ENCODE data around the gene LIX1. TPM values are rescaled to one million over a fixed set of nuclear protein-coding genes. Genes with fewer than 3 reads are reported as not detected.

Gene LIX1
- total and polyA plus RNA-seq, 8 donors: 0.12 to 1.8 (median 1.3) TPM; not detected in 3

DNA sequence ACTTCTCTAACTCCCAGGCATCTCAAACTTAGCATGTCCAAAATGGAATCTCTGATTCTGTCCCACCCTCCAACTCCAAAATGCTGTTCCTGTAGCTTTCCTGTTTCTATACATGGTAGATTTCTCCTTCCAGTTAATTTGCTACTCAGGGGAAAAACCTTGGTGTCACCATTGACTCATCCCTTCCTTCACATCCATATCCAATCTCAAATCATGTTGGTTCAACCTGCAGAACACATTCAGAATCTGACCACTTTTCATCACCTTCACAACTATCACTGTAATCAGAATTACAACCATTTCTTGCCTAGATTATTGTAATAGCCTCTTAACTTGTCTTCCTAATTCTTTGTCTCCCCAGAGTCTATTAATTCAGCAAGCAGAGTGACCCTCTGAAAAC is 29.8 kb upstream of the LIX1 start:
- Histone ChIP-seq H3K36me3 (peaks cover 24 to 100% (median 99%) of the 10 kb centered on the region in 4 donors), H3K27me3 (no peaks in the 10 kb centered on the region), H3K27ac (no peak overlapping the region), H3K4me3 (no peak overlapping the region), H3K9me3 (no peaks in the 10 kb centered on the region), H3K4me1 (peaks cover 0 to 6% (median 2%) of the 10 kb centered on the region in 4 donors)
- TF ChIP-seq, protein P1, sequence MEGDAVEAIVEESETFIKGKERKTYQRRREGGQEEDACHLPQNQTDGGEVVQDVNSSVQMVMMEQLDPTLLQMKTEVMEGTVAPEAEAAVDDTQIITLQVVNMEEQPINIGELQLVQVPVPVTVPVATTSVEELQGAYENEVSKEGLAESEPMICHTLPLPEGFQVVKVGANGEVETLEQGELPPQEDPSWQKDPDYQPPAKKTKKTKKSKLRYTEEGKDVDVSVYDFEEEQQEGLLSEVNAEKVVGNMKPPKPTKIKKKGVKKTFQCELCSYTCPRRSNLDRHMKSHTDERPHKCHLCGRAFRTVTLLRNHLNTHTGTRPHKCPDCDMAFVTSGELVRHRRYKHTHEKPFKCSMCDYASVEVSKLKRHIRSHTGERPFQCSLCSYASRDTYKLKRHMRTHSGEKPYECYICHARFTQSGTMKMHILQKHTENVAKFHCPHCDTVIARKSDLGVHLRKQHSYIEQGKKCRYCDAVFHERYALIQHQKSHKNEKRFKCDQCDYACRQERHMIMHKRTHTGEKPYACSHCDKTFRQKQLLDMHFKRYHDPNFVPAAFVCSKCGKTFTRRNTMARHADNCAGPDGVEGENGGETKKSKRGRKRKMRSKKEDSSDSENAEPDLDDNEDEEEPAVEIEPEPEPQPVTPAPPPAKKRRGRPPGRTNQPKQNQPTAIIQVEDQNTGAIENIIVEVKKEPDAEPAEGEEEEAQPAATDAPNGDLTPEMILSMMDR (IDR thresholded peaks at IDR 0.05): no peak
- no peak for TF ChIP-seq POLR2A (IDR thresholded peaks at IDR 0.05)
- no peak for TF ChIP-seq EP300 (IDR thresholded peaks at IDR 0.05)
- no peak for TF ChIP-seq POLR2AphosphoS5 (IDR thresholded peaks at IDR 0.05)
- no peak for DNase-seq
- intact Hi-C loops (cut with DNase I; ENCODE audit: low total_unique reads): no loop called here

DNA sequence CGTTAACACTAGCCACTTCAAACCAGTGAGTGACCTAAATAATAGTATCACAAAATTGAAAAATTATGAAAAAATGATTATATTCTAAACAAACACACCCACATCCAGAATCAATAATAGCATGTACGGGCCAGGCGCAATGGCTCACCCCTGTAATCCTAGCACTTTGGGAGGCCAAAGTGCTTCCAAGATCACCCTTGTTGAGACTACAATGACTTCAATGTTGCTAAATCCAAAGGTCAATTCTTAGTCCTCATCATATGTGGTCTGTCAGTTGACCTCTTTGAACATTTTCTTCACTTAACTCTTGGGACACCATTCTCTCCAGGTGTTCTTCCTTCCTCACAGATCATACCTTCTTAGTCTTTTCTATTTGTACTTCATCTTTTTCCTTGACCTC is 29.3 kb upstream of the LIX1 start:
- 68 to 82% (median 79%) methylated on average over 3 of the region's 3 CpGs for WGBS, 5 donors
- TF ChIP-seq POLR2A (IDR thresholded peaks at IDR 0.05): no peak
- no peak for TF ChIP-seq EP300 (IDR thresholded peaks at IDR 0.05)
- no peak for TF ChIP-seq POLR2AphosphoS5 (IDR thresholded peaks at IDR 0.05)
- TF ChIP-seq, protein P1 (IDR thresholded peaks at IDR 0.05): no peak
- intact Hi-C loops (cut with DNase I; ENCODE audit: low total_unique reads): no loop called here
- H3K4me1 ChIP-seq: peaks cover 0 to 11% (median 4%) of the 10 kb centered on the region in 4 donors
- H3K27ac ChIP-seq: no peak overlapping the region
- H3K36me3 ChIP-seq: peaks cover 20 to 100% (median 99%) of the 10 kb centered on the region in 4 donors
- H3K27me3 ChIP-seq: no peaks in the 10 kb centered on the region
- H3K4me3 ChIP-seq: no peak overlapping the region
- H3K9me3 ChIP-seq: no peaks in the 10 kb centered on the region
- DNase-seq: no peak

DNA sequence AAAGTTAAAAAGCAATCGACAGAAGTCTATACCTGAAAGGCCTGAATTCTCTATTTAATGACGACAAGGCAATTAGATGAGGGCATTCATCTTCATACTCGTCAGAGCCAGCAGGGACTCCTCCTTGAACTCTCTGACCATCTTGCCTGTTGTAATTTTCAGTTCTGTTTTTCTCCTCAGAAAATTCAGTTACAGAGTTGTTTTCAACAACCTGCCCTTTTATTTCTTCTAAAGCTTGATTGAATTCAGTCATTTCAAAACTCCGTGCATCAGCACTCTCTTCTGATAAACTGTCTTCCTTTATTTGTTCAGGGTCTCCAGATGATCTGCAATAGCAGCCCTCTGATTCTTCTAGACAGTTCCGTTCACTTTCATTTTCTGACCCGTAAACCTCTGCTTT is 25.0 kb upstream of the LIX1 start:
- TF ChIP-seq, protein P1 (IDR thresholded peaks at IDR 0.05): no peak
- TF ChIP-seq EP300 (IDR thresholded peaks at IDR 0.05): no peak
- TF ChIP-seq POLR2A (IDR thresholded peaks at IDR 0.05): no peak
- TF ChIP-seq POLR2AphosphoS5 (IDR thresholded peaks at IDR 0.05): no peak
- Histone ChIP-seq H3K27me3 (no peaks in the 10 kb centered on the region), H3K36me3 (peaks cover 14 to 95% (median 91%) of the 10 kb centered on the region in 4 donors), H3K4me3 (peak overlapping the region in 1 of 4 donors; percentile 3), H3K27ac (peak overlapping the region in 1 of 5 donors; percentile 13), H3K9me3 (no peaks in the 10 kb centered on the region), H3K4me1 (peaks cover 0 to 28% (median 12%) of the 10 kb centered on the region in 4 donors)
- intact Hi-C loops (cut with DNase I; ENCODE audit: low total_unique reads): no loop called here
- no peak for DNase-seq
- WGBS, 5 donors: 65 to 81% (median 79%) methylated on average over 6 of the region's 6 CpGs

DNA sequence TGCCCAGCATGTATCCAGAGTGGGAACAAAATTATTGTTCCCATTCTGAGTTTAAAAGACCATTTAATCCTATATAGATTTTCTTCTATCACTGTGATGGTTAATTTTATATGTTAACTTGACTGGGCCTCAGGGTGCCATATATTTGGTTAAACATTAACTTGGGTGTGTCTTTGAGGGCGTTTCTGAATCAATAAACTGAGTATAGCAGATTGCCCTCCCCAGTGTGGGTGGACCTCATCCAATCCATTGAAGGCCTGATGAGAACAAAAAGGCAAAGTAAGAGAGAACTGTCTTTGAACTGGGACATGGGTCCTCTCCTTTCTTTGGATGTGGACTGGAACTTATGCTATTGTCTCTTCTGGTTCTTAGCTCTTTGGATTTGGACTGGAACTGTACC is 23.3 kb upstream of the LIX1 start:
- Histone ChIP-seq H3K27ac (peak overlapping the region in 2 of 5 donors; percentile 7 to 32), H3K4me3 (no peak overlapping the region), H3K27me3 (no peaks in the 10 kb centered on the region), H3K4me1 (peaks cover 0 to 28% (median 12%) of the 10 kb centered on the region in 4 donors), H3K9me3 (no peaks in the 10 kb centered on the region), H3K36me3 (peaks cover 9 to 90% (median 84%) of the 10 kb centered on the region in 4 donors)
- 17 to 46% (median 33%) methylated on average over 1 of the region's 1 CpG for WGBS, 5 donors
- DNase-seq: peak in 1 of 2 donors; percentile 34
- intact Hi-C loops (cut with DNase I; ENCODE audit: low total_unique reads): no loop called here
- TF ChIP-seq POLR2AphosphoS5 (IDR thresholded peaks at IDR 0.05) (no peak), POLR2A (IDR thresholded peaks at IDR 0.05) (no peak), EP300 (IDR thresholded peaks at IDR 0.05) (no peak)
- TF ChIP-seq, protein P1 (IDR thresholded peaks at IDR 0.05): no peak
